Measurements from ENCODE around the gene RPUSD4. TPM values are rescaled to one million over a fixed set of nuclear protein-coding genes. Genes with fewer than 3 reads are reported as not detected.

RPUSD4 gene
- total RNA-seq, 1 experiment from 2014 or later = 17.7 TPM

DNA sequence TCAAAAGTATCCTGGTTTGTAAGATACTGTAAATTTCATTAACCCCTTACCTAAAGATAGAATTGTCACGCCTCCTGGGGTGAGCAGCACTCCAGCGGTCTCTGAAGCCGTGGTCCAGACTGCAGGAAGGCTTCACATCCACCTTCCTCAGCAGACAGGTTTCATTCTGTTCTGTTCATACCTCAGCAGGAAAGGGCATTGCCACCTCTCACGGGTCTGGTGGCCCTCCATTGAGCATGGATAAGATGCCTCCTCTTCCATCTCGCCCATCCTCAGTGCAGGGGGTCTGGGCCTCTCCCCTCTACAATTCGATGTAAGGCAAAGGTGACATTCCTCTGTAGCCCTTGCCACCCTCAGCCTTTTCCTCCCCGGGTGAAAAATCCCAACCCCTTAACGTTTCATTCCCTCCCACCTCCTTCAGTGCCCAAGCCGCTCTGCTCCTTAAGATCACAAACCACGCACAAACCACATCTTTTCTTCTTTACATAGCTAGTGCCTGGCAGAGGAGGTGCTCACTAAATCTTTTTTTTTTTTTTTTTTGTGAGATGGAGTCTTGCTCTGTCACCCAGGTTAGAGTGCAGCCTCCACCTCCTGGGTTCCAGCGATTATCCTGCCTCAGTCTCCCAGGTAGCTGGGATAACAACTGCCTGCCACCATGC is 28.5 kb downstream of the RPUSD4 start:
- DNase-seq (ENCODE audit: low spot score) = no peak

DNA sequence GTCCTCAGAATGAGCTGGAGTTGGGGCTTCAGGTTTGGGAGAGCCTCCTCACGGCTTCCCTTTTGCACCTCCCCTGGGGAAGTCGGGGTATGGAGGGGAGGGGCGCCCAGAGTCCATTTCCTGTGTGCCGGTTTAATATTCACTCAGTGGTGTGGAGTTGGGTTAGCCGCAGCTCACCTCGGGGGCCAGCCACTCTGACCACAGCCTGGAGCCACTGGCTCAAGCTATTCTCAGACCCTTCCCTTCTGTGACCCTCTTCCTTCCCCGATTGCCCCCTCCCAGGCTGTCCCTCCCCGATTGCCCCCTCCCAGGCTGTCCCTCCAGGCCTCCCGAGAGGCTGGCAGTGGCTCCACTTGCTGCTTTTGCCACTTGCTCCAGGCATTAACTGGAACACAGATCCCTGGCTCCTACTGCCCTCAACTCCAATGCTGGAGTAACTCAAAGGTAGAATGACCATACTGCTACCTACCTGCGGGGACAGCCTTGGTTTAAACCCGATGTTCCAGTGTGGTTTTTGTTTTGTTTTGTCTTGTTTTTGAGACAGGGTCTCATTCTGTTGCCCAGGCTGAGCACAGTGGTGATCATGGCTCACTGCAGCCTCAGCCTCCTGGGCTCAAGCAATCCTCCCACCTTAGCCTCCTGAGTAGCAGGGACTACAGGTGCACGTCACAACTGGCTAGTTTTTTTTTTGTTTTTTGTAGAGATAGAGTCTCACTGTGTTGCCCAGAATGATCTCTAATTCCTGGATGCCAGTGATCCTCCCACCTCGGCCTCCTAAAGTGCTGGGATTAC is 29.3 kb downstream of the RPUSD4 start:
- DNase-seq (ENCODE audit: low spot score) = no peak

DNA sequence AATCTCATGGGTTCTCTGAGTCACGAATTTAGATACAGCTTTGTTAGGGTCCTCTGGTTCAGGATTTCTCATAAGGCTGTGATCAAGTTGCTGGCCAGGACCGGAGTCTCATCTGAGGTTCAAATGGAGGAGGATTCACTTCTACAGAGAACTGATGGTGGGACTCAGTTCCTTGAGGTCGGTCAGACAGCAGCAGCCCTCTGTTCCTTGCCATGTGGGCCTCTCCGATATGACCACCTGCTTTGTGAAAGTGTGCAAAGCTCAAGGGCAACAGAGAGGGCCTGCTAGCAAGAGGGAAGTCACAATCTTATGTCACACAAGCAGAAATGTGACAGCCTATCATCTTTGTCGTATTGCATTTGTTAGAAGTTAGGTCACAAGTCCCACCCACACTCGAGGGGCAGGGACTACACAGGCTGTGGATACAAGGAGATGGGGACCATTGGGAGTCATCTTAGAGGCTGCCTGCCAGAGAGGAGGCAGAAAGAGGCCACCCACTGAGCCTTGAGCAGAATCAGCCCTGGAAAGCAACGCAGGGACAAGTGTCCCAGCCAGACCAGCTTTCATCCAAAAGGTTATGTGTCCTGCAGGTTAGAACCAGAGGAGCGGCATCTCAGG is 34.5 kb downstream of the RPUSD4 start:
- no peak for DNase-seq (ENCODE audit: low spot score)

DNA sequence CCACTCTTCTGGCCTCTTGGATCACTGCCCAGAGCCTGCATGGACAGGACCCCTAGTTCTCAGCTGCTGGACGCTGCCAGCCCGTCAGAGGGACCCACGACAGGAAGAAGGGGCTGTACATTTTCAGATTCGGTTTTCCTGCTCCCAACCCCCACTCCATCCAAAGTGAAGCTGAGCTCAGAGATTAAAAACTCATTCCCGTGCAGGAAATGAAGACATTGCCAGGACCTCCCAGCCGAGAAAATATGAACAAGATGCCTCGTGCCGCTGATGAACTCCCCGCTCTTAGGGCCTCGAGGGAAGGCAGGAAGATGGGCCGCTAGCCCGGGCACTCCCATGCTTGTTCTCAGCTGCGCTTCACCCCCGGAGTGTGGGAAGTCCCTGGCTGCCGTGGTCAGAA is 36.1 kb downstream of the RPUSD4 start:
- DNase-seq (ENCODE audit: low spot score) = no peak

DNA sequence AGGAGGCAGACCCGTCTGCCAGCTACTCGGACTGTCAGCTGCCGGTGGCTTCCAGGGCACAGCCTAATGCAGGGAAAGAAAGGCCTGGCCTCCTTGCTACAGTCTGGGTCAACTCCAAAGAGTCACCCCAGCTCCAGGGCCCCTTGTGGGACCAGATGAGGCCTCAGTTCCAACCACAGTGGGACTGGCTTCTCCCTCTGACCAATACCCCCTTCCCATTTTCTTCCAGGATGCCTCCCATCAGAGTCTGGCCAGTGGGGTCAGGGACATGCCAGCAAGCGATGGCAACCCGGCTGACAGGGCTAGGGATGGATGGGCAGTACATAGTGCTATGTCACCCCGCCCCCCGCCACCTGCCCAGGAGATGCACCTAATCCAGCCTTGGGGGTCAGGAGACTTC is 36.6 kb downstream of the RPUSD4 start:
- no peak for DNase-seq (ENCODE audit: low spot score)

DNA sequence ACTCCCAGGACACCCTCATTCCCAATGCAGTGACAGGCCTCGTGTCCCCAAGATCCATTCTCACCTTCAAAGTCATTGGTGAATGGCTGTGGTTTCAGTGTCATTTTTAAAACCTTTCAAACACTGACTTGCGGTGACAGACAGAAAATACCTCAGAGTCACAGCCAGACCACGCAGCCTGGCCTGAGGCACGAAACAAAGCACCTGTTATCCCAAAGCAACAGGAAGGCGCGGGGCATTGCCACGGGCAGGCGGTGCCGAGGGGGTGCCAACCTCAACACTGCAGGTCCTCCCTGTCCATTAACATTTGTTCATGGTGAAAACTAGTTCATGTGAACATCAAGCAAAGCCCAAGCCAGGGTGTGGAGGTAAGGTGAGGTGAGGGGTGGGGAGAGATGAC is 38.2 kb downstream of the RPUSD4 start:
- no peak for DNase-seq (ENCODE audit: low spot score)

DNA sequence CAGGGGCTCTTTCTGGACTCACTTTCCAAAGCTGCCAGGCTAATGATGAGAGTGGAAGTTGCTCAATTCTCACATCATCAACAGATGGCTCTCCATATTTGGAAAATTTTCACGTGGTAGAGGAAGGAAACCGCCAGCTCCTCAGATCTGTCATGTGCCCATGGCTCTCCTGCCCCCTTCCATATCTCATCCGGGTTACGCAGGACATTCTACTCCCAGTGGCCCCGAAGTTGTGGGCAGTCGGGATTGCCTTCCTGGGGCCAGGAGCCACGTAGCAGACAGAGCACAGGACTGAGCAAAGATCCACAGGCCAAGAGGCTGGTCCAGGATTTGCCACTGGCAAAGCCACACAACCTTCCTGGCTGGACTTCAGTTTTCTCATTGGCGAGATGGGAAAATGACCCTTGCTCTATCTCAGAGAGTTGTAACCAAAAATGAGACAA is 38.8 kb downstream of the RPUSD4 start:
- DNase-seq (ENCODE audit: low spot score) = no peak

DNA sequence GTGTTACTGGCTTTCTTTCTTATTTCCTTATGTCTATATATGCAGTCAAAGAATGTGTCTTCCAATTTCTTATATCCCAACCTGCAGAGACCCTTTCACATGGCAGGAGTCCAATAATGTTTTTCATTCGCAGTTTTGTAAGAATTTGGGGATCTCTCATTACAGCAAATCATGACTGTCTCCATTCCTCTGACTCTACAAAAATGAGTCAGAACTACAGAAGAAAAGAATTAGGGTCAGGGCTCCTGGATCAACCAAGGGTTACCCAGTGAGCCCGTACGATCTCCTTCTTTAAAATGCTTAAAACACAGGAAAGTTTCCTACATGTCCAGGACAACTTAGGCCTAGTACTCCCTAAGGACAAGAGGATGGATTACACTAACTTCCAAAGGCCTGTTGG is 42.2 kb downstream of the RPUSD4 start:
- no peak for DNase-seq (ENCODE audit: low spot score)

DNA sequence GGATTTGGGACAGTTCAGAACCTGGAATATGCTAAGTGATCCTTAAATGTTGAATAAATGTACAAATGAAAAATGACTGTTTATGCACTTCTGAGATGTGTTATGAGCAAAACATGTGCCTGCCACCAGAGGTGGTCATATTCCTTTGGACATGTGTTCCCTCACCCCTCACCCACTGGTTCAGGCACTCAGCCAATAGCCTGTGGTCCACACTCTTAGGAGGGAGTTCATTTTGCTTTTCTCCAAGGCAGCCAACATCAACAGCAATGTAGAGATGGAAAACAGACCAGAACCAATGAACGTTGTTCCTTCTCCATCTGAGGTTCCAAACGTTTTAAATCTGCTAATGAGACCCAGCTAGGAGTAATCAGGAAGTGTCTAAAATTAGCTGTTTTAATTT is 44.0 kb downstream of the RPUSD4 start:
- peak; percentile 30 for DNase-seq (ENCODE audit: low spot score)

DNA sequence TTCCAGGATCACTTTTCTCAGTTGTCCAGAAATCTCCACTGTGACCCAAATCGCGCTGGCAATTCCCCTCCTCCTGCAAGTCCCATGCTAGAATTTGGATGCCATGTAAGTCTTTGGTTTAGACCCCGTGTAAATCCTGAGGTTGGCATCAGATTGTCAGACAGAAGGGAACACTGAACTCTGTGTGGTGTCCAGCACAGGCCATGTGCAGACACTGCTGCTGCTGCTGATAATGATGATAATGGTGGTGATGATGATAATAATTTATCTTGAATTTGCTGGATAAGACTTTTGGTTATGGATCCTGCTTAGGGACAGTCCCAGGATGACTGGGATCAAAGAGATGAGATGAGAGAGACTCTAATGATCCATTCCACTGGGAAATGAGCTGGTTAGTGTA is 45.0 kb downstream of the RPUSD4 start:
- no peak for DNase-seq (ENCODE audit: low spot score)

DNA sequence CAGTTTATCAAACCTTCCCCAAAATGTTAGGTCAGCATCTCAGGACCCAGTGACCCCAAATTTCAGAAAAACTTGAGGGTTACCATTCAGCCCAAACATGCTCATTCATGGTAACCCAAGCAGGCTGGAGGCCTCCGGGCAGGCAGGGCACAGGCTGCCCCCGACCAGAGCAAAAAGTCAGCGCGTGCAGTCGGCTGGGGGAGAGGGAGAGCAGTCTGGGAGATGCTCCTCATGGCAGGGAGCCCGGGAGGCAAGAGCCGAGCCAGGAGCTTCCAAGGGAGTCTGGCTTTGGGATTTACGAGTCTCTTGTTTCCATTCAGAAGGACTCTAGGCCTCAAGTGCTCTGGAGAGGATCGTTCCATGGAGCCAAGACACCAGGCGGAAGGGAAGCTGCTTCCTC is 45.7 kb downstream of the RPUSD4 start:
- DNase-seq (ENCODE audit: low spot score) = no peak

DNA sequence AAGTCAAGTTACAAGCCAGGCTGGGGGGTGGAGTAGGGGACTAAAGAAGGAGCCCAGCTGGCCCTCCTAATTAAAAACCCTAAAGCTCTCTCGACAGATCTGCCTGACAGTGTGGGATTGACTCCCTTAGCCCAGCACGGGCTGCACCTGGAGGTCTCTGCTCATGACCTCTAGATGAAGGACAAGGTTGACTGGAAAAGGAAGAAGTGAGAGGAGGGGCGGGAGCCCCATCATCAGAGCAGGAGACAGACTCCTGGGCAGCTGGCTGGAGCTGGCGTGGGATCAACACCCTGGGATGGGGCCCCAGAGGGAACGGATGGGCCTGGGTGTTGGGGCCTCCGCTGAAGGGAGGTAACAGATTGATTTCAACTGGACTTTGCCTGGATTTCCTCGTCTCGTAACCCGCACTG is 46.1 kb downstream of the RPUSD4 start:
- no peak for DNase-seq (ENCODE audit: low spot score)

DNA sequence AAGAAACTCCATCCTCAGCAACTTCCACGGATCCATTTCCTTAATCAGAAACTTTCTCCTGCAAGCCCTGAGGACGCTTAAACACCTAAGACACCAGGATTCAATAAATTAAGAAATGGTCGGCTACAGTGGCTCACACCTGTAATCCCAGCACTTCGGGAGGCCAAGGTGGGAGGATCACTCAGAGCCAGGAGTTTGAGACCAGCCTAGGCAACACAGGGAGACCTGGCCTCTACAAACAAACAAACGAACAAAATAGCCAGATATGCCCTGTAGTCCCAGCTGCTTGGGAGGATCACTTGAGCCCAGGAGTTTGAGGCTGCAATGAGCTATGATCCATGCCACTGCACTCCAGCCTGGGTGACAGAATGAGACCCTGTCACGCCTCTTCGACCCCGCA is 46.7 kb downstream of the RPUSD4 start:
- DNase-seq (ENCODE audit: low spot score) = no peak

DNA sequence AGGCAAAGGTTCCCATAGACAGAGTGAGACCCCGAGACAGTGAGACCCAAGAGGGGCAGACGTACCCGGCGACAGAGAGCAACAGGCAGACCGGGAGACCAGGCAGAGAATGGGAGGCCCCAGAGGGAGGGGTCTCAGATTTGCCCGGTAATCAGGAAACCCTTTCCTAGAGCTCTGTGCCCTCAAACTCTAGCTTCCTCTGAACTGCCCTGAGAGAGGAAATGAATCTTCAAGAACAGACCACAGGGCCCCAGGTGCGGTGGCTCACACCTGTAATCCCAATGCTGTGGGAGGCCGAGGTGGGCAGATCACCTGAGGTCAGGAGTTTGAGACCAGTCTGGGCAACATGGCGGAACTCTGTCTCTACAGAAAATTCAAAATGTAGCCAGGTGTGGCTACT is 47.7 kb downstream of the RPUSD4 start:
- no peak for DNase-seq (ENCODE audit: low spot score)

DNA sequence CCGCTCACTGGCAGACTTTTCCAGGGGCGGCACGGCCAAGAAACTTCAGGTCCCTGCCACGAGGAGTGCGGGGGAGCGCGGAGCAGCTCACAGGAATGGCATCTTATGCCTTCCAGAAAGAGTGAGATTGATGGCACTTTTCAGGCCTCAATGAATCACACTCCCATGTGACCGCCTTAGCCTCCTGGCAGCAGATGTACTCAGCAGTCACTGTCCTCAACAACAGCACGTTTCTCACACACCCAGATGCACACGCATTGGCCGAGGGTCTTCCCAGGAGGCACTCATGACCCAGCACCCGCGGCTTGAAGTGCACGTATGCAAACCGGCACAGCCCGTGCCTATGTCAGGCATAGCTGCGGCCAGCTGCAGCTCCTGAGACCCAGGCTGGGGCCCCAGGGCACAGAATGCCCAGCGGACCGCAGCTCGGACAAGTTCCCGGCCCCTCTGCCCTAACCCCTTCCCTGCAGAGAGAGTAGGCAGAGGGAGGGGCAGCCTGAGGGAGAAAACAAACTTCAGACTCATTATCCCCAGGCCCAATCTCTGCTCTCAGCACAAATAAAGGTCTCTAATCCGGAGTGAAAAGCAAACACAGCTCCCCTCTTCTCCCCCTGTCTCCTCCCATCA is 48.3 kb downstream of the RPUSD4 start:
- DNase-seq (ENCODE audit: low spot score) = no peak

DNA sequence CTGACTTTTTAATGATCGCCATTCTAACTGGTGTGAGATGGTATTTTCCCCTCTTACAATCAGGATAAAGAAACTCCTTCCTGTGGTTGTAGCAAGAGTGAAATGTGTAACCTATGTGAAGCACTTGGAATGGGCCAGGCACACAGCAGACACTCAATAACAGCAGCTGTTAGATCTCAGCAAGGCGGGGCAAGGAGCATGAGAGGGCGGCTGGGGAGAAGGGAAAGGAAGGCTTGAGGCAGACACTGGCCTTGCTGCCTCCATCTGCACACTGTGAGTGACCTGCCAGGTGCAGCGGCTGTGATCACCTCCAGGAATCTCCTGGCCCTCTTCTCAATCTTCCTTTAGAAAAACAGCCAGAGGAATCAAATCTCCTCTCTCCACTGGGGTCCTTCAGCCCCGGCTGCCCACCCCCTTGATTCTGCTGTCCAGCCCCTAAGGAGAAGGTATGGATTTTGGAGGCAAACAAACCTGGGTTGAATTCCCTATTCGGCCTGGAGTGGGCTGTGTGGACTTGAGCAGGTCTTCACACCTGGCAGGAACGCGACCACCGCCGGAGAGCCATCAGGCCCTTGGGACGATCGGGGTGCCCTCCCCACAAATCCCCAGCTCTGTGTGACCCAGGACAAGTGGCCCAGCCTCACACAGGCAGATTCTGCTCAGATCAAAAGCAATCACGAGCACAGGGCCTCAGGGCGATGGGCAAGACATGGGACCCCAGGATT is 49.0 kb downstream of the RPUSD4 start:
- DNase-seq (ENCODE audit: low spot score) = no peak

DNA sequence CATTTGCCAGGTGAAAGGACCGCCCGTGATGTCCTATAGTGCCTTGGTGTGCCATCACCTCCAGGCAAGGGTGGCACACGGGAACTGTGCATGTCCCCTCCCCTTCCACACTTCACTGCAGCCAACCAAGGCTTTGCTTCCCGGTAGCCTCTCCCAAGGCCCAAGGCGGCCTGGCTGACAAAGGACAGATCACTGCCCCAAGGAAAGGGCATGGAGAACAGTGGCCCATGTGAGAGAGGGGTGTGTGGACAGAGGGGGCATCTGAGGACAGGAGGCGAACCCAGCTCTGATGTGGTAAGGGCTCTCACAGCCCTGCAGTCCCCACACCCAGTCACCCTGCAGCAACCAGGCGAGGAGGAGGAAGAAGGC is 50.4 kb downstream of the RPUSD4 start:
- DNase-seq (ENCODE audit: low spot score) = no peak

DNA sequence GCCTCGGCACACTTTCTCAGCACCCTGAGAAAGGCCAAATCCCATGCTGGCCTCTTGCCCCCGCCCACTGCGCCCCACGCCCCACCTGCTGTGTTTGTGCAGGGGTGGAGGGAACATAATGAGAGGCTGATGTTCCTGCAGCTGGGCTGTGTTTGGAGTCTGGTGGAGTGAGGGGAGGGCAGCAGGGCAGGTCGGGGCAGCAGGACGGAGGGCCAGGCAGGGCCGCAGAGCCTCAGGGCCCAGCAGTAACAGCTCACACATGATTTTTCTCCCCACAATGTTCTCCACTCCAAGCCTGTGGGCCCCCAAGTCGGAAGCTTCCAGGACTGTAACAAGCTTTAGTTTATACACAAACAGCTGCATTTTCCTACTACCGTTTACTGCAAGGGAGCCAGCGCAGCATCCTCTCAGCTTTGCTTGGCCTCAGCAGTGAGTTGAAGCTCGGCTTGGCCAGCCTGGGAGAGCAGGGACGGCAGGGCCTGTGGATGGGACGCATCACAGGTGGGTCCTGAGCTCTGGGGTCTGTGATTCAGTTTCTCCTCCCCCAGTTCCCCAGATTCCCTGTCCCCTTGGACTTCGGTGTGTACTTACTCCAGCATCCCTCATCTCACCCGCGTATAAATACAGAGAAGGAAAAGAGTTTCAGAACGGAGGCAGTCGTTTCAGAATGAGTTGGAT is 51.0 kb downstream of the RPUSD4 start:
- no peak for DNase-seq (ENCODE audit: low spot score)

DNA sequence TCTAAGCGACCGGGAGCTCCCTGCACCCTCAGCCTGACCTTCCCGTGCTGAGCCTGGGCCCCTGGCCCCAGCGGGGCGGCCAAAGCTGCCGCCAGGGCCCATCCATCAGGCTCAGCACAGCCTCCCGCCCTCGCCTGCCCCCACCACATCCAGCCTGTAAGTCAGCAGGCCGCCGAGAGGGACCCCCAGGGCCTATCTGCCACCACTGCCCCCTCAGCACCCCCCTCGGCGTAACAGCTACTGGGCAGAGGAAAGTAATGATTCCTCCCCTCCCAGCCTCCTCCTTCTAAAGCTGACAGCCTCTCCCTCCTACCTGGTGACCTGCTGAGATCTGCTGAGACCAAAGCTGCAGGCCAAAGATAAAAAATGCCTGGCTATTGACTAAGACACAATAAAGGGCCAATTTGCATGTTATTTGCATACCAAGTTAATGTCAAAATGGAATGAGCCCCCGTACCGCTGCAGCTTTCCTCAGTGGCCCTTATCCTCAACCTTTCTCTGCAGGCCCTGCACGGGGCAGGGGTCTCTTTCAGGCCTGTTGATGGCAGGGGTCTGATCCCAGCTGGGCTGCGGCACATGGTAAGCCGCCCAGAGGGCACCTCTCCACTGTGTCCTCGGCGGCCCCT is 51.6 kb downstream of the RPUSD4 start:
- DNase-seq (ENCODE audit: low spot score) = no peak

DNA sequence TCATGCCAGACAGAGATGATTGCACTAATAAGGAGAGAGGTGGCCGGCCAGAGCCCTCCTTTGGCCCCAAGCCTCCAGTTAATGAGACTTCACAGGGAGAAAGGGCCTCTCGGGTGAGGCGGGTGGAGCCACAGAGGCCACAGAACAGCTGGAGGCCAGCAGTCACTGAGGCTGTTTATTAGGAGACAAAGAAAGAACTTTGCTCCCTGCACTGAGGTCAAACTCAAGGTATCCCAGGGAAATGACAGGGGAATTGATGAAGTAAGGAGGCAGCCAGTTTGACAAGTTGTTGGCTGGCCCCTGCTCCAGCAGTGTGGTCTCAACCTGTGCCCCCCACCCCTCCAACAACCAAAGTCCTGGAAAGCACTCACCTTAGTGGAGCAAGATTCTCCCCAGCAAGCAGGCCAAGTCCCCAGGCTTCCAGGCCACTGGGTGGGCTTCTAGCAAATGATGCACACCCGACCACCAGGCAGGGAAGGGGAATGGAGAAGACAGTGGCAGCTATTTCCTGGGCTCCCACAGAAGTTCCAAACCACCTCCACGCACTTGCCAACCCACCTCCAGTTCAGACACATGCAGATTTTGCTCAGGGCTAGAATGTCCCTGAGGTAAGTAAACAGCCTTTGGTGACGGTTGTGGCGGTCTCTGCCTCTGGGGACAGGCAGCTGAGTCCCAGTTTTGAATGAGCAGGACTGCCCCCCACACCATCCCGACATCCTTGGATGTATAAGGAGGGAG is 53.2 kb downstream of the RPUSD4 start:
- DNase-seq (ENCODE audit: low spot score) = no peak

Data from H4 (cell line).